HL-60/S4 treated with retinoic acid at 250 ng/mL for 4 days and 3 days (cell line): ENCODE results near the gene UCK2.

Source experiments
- in situ Hi-C: fragments of 300-500 bp; cut with MboI; formaldehyde crosslinking; loops from 2 replicates; pipeline ENCODE4 v1.7.0; 2022; ENCODE audit warnings: low sequenced_read_pairs

UCK2 gene

DNA sequence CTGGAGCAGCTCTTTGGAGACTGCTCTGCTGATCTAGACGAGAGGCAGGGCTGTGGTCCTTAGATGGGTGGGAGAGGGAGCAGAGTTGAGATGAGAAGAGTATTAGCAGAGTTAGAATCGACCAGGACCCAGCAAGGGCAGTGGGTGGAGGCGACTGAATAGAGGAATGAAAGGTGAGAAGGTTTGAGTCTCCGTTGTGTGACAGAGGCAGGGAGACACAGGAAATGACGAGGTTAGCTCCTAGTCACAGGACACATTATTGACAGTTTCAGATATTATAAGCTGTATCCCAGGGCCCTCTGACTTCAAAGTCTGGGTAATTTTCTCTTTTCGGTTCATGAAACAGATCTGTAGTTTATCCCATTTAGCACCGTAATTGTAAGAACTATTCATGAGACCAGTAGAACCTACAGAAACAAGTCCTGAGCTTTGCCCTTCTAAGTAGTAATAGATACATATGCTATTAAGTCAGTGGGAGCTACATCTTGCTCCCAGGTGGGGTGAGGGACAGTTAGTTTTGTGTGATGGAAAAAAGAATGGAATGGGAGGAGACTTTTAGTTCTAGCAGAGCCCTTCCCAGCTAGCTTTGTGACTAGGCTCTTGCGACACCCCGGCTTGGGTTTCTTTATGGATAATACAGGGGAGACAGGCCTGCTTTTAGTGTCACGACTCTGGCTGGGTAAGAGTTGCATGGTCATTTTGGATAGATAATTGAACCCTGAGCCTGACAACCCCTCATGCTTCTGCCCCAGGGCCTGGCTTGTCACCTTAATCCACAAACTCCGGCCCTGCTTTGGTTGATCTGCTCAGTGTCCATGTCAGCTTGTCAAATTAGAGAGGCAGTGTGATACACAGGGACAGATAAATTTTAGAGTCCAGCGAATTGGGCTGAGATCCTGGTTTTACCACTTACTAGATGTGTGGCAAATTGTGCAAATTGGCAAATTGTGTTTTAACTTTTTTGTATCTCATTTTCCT, 70.2 kb downstream of the UCK2 start:
- in situ Hi-C loops = loop anchor here (10.0 kb wide), 1 partner anchor 183 kb away; no protein-coding TSS in a partner anchor

DNA sequence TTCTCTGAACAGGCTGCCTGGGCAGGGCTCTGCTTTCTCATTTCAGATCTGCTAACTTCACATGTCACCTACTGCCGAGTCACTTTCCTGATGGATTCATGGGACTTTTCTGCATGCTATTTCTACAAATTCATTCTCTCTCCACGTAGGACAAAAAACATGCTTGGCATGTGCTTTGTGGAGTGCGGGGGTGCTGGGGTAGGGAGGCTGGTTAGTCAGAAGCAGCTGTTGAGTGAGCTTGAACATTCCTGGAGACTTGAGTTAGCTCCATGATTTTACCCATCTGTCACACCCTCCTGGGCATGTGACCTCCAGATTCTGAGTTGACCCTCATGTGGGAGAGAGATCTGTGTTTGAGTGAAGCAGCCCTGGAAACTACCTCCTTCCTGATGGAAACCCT, 71.4 kb downstream of the UCK2 start:
- in situ Hi-C loops = loop anchor here (10.0 kb wide), 1 partner anchor 184 kb away; no protein-coding TSS in a partner anchor

DNA sequence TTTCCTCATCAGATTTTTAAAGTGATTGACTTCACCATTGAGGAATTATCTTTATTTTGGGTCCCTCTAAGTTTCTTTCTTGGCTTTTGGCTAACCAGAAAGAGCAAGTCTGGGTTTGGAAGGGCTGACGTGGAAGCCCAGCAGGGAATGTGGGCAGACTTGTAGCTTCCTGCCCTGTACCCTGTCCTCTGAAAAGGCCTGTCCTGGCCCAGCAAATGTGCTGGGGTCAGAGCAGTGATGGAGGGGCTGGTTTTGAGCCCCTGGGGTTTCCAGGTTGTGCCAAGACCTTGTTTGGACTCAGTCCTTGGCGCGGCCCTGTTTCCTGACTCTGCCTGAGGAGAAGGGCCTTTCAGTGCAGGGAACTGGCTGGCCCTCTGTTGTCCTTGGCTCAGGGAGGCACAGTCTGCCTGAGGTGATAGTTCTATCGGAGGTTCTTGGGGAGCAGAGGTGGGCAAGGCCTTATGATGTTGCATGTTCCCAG, 72.1 kb downstream of the UCK2 start:
- in situ Hi-C loops = loop anchor here (10.0 kb wide), 1 partner anchor 185 kb away; no protein-coding TSS in a partner anchor

DNA sequence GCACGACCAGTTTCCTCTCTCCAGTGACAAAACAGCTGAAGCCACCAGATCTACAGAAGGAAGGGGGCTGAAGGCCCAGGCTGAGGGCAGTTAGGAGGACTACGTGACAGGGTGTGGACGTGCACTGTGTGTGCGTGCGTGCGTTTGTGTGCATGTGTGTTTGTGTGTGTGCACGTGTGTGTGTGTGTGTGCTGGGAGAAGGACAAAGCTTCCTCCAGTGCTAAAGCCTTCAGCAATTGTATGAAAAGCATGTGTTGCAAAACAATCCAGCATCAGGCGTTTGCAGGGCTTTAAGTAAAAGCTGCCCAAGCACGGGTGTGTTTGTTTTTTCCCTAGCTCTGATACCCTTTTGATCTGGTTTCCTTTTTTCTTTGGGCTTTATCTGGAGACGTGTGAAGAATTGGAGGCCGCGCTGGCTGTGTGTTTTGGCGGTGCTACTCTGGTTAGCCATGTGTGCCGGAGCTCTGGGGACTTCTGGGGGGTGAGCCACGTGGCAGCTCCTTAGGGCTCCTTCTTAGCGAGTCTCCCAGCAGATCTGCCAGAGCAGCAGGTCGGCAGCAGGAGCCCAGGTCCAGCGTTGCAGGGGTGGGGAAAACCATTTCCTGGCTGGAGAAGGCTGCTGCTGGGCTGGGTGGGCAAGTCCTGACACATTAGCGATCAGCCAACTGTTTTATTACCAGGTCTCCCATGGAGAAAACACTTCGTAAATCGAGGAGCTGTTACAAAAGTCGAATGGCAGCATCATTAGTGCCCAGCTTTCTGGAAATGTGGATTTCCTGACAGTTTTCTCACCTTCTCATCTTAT, 73.4 kb downstream of the UCK2 start:
- in situ Hi-C loops = loop anchor here (10.0 to 25.0 kb wide), 2 partner anchors 296 to 513 kb away; no protein-coding TSS in a partner anchor

- in situ Hi-C loops = loop anchor here (10.0 to 25.0 kb wide), 2 partner anchors 298 to 515 kb away; no protein-coding TSS in a partner anchor
Observed at GRCh38 chr1:165902565-165902964, 75.2 kb downstream of the UCK2 start.

- in situ Hi-C loops = loop anchor here (10.0 to 25.0 kb wide), 2 partner anchors 299 to 516 kb away; no protein-coding TSS in a partner anchor
Observed at GRCh38 chr1:165903672-165904071, 76.3 kb downstream of the UCK2 start.

GRCh38 chr1:165904948-165905347, 77.5 kb downstream of the UCK2 start:
- in situ Hi-C loops = loop anchor here (10.0 to 25.0 kb wide), 2 partner anchors 300 to 518 kb away; no protein-coding TSS in a partner anchor

DNA sequence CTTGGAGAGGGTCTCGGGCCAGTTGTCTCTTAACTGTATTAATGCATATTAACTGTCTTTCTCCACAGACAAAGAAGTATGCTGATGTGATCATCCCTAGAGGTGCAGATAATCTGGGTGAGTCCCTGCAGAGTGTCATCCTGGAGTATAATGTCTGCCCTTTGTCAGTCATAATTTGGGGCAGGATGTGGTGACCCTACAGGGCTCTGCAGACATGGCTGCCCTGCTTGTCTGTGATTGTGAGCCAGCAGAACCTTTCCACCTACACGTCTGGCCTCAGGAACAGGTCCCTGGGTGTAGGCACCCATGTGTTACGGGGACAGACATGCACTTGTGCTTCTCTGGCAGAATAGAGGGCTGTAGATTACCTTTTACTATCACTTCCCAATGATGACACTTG, 78.4 kb downstream of the UCK2 start:
- in situ Hi-C loops = loop anchor here (10.0 to 25.0 kb wide), 2 partner anchors 301 to 519 kb away; no protein-coding TSS in a partner anchor

DNA sequence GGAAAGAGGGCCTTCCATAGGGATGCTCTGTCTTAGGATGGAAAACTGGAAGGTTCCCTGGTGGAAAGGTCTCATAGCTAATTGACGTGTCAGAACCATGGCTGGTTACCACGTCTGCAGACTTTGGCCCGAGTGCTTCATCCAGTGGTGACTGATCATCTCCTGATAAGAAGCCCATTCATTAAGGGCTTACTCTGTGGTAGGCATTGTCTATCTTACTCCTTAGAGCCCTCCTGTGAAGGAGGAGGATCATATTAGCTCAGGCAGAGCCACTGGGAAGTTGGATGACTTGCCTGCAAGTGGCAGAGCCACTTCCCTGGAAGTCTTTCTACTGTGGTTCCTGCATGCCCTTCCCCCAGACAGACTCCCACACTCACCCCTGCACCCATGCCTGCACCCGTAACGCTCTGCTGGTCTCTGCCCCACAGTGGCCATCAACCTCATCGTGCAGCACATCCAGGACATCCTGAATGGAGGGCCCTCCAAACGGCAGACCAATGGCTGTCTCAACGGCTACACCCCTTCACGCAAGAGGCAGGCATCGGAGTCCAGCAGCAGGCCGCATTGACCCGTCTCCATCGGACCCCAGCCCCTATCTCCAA, 79.9 kb downstream of the UCK2 start:
- in situ Hi-C loops = loop anchor here (10.0 to 25.0 kb wide), 2 partner anchors 303 to 520 kb away; no protein-coding TSS in a partner anchor

- in situ Hi-C loops = loop anchor here (25.0 kb wide), 1 partner anchor 524 kb away; no protein-coding TSS in a partner anchor
Observed at GRCh38 chr1:165910764-165911421, 83.5 kb downstream of the UCK2 start.

- in situ Hi-C loops = loop anchor here (25.0 kb wide), 1 partner anchor 524 kb away; no protein-coding TSS in a partner anchor
Observed at GRCh38 chr1:165911609-165912281, 84.3 kb downstream of the UCK2 start.

DNA sequence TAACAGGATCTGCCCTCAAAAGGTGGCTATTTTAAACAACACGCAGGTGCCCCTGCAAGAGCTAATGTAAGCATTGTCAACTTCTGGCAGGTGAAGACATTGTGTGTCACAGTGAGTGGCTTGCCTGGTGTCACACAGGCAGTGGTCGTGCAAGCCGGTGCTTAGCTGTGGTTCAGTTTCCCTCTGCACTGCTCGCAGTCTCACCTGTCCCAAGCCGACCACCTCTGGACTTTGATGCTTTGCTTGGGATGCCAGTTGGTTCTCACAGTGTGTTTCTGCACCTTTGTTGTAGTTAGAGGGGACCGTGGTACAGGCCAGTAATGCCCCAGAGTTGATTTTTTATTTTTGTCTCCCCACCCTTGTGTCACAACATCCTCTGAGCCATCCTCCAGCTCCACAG, 85.2 kb downstream of the UCK2 start:
- in situ Hi-C loops = loop anchor here (25.0 kb wide), 1 partner anchor 525 kb away; no protein-coding TSS in a partner anchor

DNA sequence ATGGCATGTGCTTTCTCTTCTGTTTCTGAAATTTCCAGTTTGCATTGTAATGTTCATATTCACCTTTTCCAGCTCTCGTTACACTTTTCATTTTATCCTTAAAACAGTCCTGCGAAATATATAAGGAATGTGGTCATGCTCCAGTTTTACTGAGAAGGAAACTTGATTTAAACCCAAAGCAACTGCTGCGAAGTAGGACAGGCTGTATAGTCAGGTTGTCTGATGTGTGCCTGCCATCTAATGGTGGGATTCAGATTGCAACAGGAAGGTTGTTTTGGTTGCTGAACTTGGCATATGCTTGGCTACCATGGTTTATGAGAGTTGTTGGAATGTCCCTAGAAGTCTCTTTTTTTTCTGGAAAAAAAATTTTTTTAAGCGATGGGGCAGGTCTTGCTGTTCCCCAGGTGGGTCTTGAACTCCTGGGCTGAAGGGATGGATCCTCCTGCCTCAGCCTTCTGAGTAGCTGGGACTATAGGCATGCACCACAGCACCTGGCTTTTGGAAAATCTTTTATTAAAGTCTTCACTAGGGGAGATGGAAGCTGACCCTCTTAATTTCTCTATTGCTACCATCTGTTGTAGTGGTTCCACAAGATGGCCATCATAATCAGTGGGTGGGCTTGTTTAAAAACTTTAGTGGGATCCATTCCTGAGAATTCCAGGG, 86.9 kb downstream of the UCK2 start:
- in situ Hi-C loops = loop anchor here (25.0 kb wide), 1 partner anchor 527 kb away; no protein-coding TSS in a partner anchor

- in situ Hi-C loops = loop anchor here (25.0 kb wide), 1 partner anchor 528 kb away; no protein-coding TSS in a partner anchor
Observed at GRCh38 chr1:165915480-165915879, 88.1 kb downstream of the UCK2 start.

DNA sequence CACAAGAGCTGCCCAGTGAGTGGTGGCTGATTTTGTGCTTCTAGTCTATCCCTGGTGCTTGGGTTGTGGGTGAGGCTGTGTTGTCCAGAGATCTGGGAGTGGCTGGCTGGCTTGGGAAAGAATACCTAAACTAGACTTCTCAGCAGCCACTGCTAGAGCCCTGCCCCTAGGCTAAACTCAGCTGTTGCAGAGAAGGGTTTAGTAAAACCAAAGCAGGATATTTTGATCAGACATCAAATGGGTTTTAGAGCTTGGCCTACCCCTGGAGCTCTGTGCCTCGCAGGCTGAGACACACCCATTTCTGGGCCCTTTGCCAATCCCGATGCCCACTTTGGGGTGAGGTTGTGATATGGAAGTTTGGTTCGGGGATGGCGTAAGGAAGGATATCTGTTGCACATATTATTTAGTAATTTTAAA, 88.5 kb downstream of the UCK2 start:
- in situ Hi-C loops = loop anchor here (25.0 kb wide), 1 partner anchor 529 kb away; no protein-coding TSS in a partner anchor

DNA sequence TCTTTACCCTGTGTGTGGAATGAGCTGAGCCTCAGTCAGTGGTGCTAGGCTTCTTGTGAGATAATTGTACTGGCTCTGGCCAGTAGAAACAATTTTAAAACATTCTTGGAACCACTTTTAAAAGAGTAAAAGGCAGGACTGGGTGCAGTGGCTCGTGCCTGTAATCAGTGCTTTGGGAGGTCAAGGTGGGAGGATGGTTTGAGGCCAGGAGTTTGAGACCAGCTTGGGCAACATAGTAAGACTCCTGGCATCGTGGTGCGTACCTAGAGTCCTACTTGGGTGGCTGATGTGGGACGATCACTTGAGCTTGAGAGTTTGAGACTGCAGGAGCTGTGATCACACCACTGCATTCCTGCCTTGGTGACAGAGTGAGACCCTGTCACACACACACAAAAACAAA, 89.8 kb downstream of the UCK2 start:
- in situ Hi-C loops = loop anchor here (25.0 kb wide), 1 partner anchor 530 kb away; no protein-coding TSS in a partner anchor

DNA sequence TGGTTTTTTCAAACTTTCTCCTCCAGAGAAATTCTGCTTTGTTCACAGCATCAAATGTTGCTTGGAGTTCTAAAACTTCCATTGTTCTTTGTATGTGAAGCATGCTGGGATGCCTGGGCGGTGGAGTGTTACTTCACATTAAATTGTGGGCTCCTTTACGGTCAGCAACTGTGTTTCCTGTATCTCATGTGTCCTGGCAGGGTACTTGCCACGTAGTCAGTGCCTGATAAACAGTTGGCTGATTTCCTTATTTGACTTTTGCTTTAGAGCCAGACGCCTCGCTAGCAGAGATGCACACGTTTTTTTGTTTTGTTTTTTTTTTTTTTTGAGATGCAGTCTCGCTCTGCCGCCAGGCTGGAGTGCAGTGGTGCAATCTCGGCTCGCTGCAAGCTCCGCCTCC, 96.7 kb downstream of the UCK2 start:
- in situ Hi-C loops = loop anchor here (25.0 kb wide), 1 partner anchor 537 kb away; no protein-coding TSS in a partner anchor

GRCh38 chr1:165925498-165926079, 98.2 kb downstream of the UCK2 start:
- in situ Hi-C loops = loop anchor here (25.0 kb wide), 1 partner anchor 562 kb away; no protein-coding TSS in a partner anchor
